AG04450 (cell line): ENCODE data around the gene MRPL20. TPM values are rescaled to one million over a fixed set of nuclear protein-coding genes. Genes with fewer than 3 reads are reported as not detected.

Source experiments
- CTCF ChIA-PET: fragments of 300-600, 350-600 bp; formaldehyde crosslinking; extraction: SDS; loops from one replicate; lab custom pipeline; 2022; ENCODE audit warnings: antibody characterized with exemption, inconsistent platforms; lab: Charles Lee
- POLR2A ChIA-PET: fragments of 350-600 bp; formaldehyde crosslinking; extraction: SDS; loops from one replicate; lab custom pipeline; 2021; ENCODE audit warnings: antibody characterized with exemption, inconsistent platforms; lab: Yijun Ruan, JAX
- DNase-seq: peaks from one replicate; pipeline ENCODE4 v3.0.0-alpha.2; 2011; ENCODE audit warnings: low read depth, low spot score
- H3K27ac ChIP-seq: one replicate; pipeline ENCODE4 v1.5.1; 2012; ENCODE audit warnings: low read depth, low read length, control low read depth
- H3K27me3 ChIP-seq: one replicate; pipeline ENCODE4 v1.6.0; 2012; ENCODE audit warnings: low read length; ENCODE audit not compliant: control insufficient read depth, insufficient read depth
- H3K4me3 ChIP-seq: 2 replicates; pipeline ENCODE4 v1.5.1; 2011; ENCODE audit warnings: mild to moderate bottlenecking, low read depth, low read length, control low read depth
- H3K9me3 ChIP-seq: 2 replicates; pipeline ENCODE4 v1.5.1; 2012; ENCODE audit warnings: low read length; ENCODE audit not compliant: control insufficient read depth, insufficient read depth
- polyA plus RNA-seq: library from polyadenylated mRNA; depleted of rRNA; stranded (reverse); fragments of >200 nt; gene quantifications from 2 replicates; pipeline ENCODE4 v1.2.3, GENCODE V29; 2011
- TF ChIP-seq, protein P1 (sequence below): IDR thresholded peaks from 2 replicates; pipeline ENCODE4 v1.5.1; 2011; ENCODE audit warnings: low read depth, low read length, control low read depth, inconsistent platforms

MRPL20 gene
- polyA plus RNA-seq, 1 experiment = 140 TPM

DNA sequence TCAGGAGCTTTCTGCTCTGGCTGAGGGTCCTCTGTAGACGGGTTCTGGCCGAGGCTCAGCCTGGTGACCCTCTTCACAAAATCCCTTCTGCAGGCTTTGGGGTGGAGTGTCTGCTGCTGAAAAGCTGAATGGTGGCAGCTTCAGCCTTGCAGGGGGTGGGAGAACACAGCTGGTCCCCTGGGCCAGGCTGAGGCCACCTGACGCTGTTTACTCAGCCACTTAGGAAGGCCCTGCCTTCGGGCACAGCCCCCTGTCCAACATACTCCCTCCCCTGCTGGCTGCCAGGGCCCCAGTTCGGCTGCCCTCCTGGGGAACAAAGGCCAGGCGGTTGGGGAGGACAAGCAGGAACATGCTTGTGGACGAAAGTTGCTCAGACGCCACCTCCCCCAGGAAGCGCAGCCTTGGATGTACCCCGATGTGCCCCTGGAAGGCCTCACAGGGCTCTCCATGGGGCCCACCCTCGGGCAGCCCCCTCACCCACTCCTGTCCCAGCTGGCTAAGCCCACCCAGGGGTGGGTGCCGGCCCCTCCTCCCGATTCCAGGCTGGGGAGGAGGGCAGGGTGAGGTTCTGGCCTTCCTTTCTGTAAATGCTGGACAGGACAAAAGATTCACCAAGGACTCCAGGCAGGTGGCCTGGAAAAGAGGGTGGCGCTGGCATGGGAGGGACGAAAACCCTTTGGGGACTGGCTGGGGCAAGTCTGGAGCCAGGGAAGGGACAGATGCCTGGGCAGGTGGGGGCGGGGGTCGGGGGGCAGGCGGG, 14.2 kb upstream of the MRPL20 start, which contains the start of gene ANKRD65:
TSS of gene ANKRD65 (minus strand) at position 130 of the 760 bp plus-strand sequence. CDS start 271 bp downstream, outside the sequence.
- Histone ChIP-seq H3K27me3 (no peaks in the 10 kb centered on the region), H3K4me3 (no peak within 1 kb of the TSS), H3K9me3 (no peaks in the 10 kb centered on the region; the same call in 1 of the 2 replicates), H3K27ac (no peak within 1 kb of the TSS)
- POLR2A ChIA-PET = interaction anchor here (1.6 kb wide), 1 partner anchor 9 kb away, joined by 5 read pairs; no protein-coding TSS in a partner anchor
- TF ChIP-seq, protein P1, sequence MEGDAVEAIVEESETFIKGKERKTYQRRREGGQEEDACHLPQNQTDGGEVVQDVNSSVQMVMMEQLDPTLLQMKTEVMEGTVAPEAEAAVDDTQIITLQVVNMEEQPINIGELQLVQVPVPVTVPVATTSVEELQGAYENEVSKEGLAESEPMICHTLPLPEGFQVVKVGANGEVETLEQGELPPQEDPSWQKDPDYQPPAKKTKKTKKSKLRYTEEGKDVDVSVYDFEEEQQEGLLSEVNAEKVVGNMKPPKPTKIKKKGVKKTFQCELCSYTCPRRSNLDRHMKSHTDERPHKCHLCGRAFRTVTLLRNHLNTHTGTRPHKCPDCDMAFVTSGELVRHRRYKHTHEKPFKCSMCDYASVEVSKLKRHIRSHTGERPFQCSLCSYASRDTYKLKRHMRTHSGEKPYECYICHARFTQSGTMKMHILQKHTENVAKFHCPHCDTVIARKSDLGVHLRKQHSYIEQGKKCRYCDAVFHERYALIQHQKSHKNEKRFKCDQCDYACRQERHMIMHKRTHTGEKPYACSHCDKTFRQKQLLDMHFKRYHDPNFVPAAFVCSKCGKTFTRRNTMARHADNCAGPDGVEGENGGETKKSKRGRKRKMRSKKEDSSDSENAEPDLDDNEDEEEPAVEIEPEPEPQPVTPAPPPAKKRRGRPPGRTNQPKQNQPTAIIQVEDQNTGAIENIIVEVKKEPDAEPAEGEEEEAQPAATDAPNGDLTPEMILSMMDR = no peak
- CTCF ChIA-PET = no interaction called here
- no peak for DNase-seq

DNA sequence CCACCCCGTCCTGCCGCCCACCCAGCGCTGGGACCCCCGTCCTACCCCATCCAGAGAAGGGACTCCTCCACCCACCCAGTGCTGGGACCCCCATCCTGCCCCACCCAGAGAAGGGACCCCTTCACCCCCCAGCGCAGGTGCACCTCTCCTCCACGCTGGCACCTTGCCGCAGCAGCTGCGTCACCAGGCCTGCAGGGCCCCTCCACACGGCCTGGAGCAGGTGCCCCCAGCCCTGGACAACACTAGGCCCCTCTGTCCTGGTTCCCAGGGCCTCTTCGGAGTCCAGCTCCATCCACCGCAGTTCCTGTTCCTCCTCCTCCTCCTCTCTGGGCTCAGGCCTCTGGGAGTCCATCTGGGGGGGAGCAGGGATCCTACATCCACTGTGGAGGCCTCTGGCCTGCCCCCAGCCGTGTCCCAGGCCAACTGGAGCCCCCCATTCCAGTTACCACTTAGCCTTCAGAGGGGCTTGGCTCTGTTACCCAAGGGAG, 13.6 kb upstream of the MRPL20 start:
- Histone ChIP-seq H3K27ac (no peak overlapping the region), H3K9me3 (no peaks in the 10 kb centered on the region; the same call in 1 of the 2 replicates), H3K4me3 (no peak overlapping the region), H3K27me3 (no peaks in the 10 kb centered on the region)
- TF ChIP-seq, protein P1 = no peak
- ChIA-PET POLR2A (interaction anchor here (1.6 kb wide), 1 partner anchor 10 kb away, joined by 5 read pairs; no protein-coding TSS in a partner anchor), CTCF (no interaction called here)
- DNase-seq = no peak

DNA sequence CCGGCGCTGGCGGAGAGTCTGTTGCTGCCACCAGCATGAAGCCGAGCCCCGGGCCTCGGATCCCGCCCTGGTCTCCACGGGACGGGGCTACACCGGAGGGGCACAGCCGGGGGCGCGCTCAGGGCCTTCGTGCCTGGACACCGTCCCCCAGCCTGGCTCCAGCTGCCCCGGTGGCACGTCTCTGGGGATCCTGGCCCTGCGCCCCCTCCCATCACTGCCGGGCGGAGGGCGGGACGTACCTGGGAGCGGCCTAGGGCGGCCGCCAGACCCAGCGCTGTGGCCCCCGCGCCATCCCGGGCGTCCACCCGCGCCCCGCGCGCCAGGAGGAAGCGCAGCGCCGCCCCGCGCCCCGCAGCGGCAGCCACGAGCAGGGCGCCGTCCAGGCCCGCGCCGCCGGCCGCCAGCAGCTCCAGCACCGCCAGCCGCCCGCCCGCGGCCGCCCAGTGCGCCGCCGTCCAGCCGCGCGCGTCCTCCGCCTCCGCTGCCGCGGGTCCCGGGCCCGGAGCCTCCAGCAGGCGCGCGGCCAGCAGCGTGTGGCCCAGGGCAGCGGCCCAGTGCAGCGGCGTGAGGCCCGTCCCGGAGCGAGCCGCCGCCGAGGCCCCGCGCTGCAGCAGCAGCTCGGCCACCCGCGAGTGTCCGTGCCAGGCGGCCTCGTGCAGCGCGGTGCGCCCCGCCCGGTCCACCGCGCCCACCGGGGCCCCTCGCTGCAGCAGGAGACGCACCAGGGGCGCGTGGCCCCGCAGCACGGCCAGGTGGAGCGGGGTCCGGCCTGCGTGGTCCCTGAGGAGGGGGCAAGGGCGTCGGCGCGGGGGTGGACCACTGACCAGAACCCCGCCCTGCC, 12.9 kb upstream of the MRPL20 start:
- ChIA-PET POLR2A (interaction anchor here (1.6 kb wide), 1 partner anchor 10 kb away, joined by 5 read pairs; no protein-coding TSS in a partner anchor), CTCF (no interaction called here)
- no peak overlapping the region for H3K27ac ChIP-seq
- TF ChIP-seq, protein P1 = no peak
- H3K27me3 ChIP-seq = no peaks in the 10 kb centered on the region
- DNase-seq = no peak
- H3K4me3 ChIP-seq = no peak overlapping the region
- no peaks in the 10 kb centered on the region; the same call in 1 of the 2 replicates for H3K9me3 ChIP-seq

DNA sequence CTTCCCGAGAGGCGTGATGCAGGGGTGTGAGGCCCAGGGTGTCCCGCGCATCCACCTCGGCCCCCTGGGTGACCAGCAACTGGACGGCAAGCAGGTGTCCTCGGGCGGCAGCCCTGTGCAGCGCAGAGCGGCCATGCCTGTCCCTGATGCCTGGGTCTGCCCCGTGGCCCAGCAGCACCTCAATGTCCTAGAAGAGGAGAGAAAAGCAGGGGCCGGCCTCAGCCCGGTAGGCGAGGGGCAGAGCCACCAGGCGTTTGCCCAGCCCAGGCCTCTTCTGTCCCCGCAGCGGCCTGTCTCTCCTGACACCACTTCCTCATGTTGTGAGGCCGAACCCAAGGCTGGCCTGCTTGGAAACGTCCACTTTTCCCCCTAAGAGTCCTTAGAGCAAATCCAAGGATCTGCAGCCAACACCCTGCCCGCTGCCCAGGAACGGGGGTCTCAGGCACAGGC, 12.3 kb upstream of the MRPL20 start:
- Histone ChIP-seq H3K27me3 (no peaks in the 10 kb centered on the region), H3K27ac (no peak overlapping the region), H3K4me3 (no peak overlapping the region), H3K9me3 (no peaks in the 10 kb centered on the region; the same call in 1 of the 2 replicates)
- TF ChIP-seq, protein P1 = no peak
- POLR2A ChIA-PET = no interaction called here
- DNase-seq = no peak
- CTCF ChIA-PET = no interaction called here
